ENCODE results near the gene ATAT1. TPM values are rescaled to one million over a fixed set of nuclear protein-coding genes. Genes with fewer than 3 reads are reported as not detected.

Gene ATAT1
- total and polyA plus RNA-seq, 2 experiments from 2014 or later: 12.8 to 23.0 TPM

DNA sequence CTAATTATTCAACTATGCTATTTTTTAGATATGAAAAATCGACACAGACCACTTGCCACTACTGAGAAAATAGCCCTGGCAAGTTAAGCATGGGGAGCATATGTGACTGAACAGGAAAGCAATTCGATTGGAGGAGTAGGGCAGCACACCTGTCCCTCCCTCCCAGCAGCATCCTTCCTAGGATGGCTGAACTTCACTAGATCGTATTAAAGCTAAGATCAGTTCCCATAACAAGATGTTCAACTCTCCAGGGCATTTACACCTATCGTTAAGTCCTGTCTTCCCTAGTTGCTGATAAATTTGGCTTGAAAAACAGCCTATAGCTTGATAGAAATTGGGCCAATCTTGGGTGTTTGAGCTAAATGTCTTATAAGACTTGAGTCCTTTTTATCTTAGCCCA lies 16.6 kb upstream of the ATAT1 start (continued):
- TF ChIP-seq, protein P1, sequence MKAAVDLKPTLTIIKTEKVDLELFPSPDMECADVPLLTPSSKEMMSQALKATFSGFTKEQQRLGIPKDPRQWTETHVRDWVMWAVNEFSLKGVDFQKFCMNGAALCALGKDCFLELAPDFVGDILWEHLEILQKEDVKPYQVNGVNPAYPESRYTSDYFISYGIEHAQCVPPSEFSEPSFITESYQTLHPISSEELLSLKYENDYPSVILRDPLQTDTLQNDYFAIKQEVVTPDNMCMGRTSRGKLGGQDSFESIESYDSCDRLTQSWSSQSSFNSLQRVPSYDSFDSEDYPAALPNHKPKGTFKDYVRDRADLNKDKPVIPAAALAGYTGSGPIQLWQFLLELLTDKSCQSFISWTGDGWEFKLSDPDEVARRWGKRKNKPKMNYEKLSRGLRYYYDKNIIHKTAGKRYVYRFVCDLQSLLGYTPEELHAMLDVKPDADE (IDR thresholded peaks at IDR 0.05): no peak

DNA sequence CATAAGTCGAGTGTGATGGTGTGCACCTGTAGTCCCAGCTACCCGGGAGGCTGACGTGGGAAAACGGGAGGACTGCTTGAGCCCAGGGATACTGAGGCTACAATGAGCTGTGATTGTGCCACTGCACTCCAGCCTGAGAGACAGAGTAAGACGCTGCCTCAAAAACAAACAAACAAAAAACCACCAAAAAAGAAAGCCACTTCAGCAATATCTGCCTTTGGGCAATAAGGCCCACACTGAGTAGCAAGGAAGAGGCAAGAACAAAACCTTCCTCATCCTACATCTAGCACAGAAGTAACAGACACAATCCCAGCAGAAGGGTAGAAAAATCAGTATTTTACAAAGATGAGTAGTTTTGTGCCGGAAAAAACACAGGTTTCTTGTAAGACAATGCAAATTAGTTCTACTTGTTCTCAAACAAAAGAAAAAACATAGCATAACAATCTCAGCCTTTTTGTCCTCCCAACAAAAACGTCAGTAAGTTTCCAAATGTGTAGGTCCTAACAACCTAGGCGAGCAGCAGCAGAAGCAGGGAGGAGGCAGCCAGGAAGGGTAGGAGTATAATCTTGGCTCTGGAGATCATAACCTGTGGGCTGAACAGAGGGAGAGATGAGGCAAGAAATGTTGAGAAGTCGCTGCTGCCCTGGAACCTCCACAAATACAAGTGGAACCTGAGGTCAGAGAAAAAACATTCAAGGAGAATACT lies 15.4 kb upstream of the ATAT1 start:
- Histone ChIP-seq H3K4me2 (no peak overlapping the region), H3F3A (replicated peaks; ENCODE audit: low read depth) (peaks cover 6% of the 10 kb centered on the region; the same call in 1 of the 2 replicates), H3K79me2 (replicated peaks; ENCODE audit: insufficient read depth) (peaks cover 39% of the 10 kb centered on the region), H3K27ac (ENCODE audit: low read depth) (no peak overlapping the region), H3K4me3 (no peak overlapping the region), H2AFZ (no peak overlapping the region), H3K4me1 (ENCODE audit: insufficient read depth) (peaks cover 13% of the 10 kb centered on the region; the same call in 1 of the 2 replicates), H4K20me1 (replicated peaks; ENCODE audit: insufficient read depth) (peaks cover 23% of the 10 kb centered on the region), H3K9me2 (ENCODE audit: insufficient read depth) (no peaks in the 10 kb centered on the region), H3K36me3 (ENCODE audit: insufficient read depth) (peaks cover 44% of the 10 kb centered on the region), H3K27me3 (ENCODE audit: insufficient read depth) (no peaks in the 10 kb centered on the region)
- peaks cover 9% of the 10 kb centered on the region; the same call in 2 of the 3 replicates for H3K9me3 Mint-ChIP-seq
- peaks cover 32% of the 10 kb centered on the region for H3K27me3 Mint-ChIP-seq (ENCODE audit: insufficient read depth, low read depth, poor library complexity)
- ATAC-seq (no peak), DNase-seq (ENCODE audit: low spot score) (no peak)
- no peak overlapping the region; the same call in 2 of the 3 replicates for H3K4me3 Mint-ChIP-seq
- H3K36me3 Mint-ChIP-seq (ENCODE audit: low read depth): peaks cover 96% of the 10 kb centered on the region
- H3K4me1 Mint-ChIP-seq: peaks cover 32% of the 10 kb centered on the region
- H3K27ac Mint-ChIP-seq: no peak overlapping the region
- no peak for TF ChIP-seq JUNB (IDR thresholded peaks at IDR 0.05; ENCODE audit: unreplicated experiment)
- TF ChIP-seq, protein P2, sequence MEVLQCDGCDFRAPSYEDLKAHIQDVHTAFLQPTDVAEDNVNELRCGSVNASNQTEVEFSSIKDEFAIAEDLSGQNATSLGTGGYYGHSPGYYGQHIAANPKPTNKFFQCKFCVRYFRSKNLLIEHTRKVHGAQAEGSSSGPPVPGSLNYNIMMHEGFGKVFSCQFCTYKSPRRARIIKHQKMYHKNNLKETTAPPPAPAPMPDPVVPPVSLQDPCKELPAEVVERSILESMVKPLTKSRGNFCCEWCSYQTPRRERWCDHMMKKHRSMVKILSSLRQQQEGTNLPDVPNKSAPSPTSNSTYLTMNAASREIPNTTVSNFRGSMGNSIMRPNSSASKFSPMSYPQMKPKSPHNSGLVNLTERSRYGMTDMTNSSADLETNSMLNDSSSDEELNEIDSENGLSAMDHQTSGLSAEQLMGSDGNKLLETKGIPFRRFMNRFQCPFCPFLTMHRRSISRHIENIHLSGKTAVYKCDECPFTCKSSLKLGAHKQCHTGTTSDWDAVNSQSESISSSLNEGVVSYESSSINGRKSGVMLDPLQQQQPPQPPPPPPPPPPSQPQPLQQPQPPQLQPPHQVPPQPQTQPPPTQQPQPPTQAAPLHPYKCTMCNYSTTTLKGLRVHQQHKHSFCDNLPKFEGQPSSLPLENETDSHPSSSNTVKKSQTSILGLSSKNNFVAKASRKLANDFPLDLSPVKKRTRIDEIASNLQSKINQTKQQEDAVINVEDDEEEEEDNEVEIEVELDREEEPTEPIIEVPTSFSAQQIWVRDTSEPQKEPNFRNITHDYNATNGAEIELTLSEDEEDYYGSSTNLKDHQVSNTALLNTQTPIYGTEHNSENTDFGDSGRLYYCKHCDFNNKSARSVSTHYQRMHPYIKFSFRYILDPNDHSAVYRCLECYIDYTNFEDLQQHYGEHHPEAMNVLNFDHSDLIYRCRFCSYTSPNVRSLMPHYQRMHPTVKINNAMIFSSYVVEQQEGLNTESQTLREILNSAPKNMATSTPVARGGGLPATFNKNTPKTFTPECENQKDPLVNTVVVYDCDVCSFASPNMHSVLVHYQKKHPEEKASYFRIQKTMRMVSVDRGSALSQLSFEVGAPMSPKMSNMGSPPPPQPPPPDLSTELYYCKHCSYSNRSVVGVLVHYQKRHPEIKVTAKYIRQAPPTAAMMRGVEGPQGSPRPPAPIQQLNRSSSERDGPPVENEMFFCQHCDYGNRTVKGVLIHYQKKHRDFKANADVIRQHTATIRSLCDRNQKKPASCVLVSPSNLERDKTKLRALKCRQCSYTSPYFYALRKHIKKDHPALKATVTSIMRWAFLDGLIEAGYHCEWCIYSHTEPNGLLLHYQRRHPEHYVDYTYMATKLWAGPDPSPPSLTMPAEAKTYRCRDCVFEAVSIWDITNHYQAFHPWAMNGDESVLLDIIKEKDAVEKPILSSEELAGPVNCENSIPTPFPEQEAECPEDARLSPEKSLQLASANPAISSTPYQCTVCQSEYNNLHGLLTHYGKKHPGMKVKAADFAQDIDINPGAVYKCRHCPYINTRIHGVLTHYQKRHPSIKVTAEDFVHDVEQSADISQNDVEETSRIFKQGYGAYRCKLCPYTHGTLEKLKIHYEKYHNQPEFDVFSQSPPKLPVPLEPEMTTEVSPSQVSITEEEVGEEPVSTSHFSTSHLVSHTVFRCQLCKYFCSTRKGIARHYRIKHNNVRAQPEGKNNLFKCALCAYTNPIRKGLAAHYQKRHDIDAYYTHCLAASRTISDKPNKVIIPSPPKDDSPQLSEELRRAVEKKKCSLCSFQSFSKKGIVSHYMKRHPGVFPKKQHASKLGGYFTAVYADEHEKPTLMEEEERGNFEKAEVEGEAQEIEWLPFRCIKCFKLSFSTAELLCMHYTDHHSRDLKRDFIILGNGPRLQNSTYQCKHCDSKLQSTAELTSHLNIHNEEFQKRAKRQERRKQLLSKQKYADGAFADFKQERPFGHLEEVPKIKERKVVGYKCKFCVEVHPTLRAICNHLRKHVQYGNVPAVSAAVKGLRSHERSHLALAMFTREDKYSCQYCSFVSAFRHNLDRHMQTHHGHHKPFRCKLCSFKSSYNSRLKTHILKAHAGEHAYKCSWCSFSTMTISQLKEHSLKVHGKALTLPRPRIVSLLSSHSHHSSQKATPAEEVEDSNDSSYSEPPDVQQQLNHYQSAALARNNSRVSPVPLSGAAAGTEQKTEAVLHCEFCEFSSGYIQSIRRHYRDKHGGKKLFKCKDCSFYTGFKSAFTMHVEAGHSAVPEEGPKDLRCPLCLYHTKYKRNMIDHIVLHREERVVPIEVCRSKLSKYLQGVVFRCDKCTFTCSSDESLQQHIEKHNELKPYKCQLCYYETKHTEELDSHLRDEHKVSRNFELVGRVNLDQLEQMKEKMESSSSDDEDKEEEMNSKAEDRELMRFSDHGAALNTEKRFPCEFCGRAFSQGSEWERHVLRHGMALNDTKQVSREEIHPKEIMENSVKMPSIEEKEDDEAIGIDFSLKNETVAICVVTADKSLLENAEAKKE (CRISPR knock-in tag; IDR thresholded peaks at IDR 0.05): no peak
- no peak for TF ChIP-seq POLR2AphosphoS5 (IDR thresholded peaks at IDR 0.05; ENCODE audit: low read depth)
- TF ChIP-seq EZH2phosphoT487 (IDR thresholded peaks at IDR 0.05; ENCODE audit: unreplicated experiment): no peak
- TF ChIP-seq EZH2 (IDR thresholded peaks at IDR 0.05; ENCODE audit: low read depth, unreplicated experiment): no peak
- no peak for TF ChIP-seq ZNF331 (CRISPR knock-in tag; IDR thresholded peaks at IDR 0.05; ENCODE audit: low read depth)
- no peak for TF ChIP-seq STAT1 (IDR thresholded peaks at IDR 0.05; ENCODE audit: unreplicated experiment)
- no peak for TF ChIP-seq CREB1 (CRISPR knock-in tag; IDR thresholded peaks at IDR 0.05; ENCODE audit: low read depth)
- TF ChIP-seq, protein P1 (IDR thresholded peaks at IDR 0.05): no peak
- no peak for TF ChIP-seq CTCF (conservative IDR thresholded peaks at IDR 0.05; ENCODE audit: low read depth in 2 of 2)
